Measurements from ENCODE around the gene ZFR.

DNA sequence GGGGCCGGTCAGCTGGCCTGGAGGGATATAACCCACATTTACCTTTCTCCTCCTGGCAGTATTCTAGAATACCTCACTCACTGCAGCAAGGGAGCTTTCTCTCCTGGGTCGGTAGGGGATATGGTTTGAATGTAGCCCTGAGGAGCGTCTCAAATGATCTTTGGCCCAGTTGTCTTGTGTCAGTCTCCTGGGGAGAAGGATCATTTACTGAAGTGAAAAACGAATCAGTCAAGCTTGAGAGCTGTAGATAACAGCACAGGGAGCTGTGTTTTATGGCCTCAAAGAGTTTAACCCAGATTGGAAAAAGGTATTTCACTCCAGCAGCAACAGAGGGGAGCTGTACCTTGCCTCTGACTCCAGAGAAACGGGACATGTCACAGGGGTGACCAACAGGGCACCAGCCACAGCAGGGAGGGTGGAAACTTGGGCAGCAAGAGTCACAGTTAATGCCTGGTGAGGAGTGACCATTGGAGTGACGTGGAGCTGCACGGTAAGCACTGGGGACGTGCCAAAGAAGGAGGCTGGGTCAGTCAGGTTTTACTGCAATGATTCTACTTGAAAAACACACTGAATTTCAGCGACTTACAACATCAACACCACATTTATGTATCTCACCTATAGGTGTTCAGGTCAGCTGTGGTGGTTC is 29.8 kb upstream of the ZFR start:
- no peak for TF ChIP-seq POLR2AphosphoS5 (IDR thresholded peaks at IDR 0.05; ENCODE audit: low read depth, low read length)
- TF ChIP-seq, protein P1, sequence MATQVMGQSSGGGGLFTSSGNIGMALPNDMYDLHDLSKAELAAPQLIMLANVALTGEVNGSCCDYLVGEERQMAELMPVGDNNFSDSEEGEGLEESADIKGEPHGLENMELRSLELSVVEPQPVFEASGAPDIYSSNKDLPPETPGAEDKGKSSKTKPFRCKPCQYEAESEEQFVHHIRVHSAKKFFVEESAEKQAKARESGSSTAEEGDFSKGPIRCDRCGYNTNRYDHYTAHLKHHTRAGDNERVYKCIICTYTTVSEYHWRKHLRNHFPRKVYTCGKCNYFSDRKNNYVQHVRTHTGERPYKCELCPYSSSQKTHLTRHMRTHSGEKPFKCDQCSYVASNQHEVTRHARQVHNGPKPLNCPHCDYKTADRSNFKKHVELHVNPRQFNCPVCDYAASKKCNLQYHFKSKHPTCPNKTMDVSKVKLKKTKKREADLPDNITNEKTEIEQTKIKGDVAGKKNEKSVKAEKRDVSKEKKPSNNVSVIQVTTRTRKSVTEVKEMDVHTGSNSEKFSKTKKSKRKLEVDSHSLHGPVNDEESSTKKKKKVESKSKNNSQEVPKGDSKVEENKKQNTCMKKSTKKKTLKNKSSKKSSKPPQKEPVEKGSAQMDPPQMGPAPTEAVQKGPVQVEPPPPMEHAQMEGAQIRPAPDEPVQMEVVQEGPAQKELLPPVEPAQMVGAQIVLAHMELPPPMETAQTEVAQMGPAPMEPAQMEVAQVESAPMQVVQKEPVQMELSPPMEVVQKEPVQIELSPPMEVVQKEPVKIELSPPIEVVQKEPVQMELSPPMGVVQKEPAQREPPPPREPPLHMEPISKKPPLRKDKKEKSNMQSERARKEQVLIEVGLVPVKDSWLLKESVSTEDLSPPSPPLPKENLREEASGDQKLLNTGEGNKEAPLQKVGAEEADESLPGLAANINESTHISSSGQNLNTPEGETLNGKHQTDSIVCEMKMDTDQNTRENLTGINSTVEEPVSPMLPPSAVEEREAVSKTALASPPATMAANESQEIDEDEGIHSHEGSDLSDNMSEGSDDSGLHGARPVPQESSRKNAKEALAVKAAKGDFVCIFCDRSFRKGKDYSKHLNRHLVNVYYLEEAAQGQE (IDR thresholded peaks at IDR 0.05; ENCODE audit: insufficient read depth in 1 of 2, low read depth in 2 of 2, low read length in 2 of 2), result no peak
- TF ChIP-seq SIN3A (IDR thresholded peaks at IDR 0.05; ENCODE audit: borderline replicate concordance, insufficient read depth, low read length), result no peak
